GM12878 (cell line): ENCODE data around the gene SLC25A46. TPM values are rescaled to one million over a fixed set of nuclear protein-coding genes. Genes with fewer than 3 reads are reported as not detected.
A peak's percentile ranks its signal among the peaks of the same experiment; 100 is the strongest.
"Not testable (repeated sequence)": the region's sequence is repeated elsewhere in the genome, so short reads cannot be mapped to it uniquely, and the experiment has no call there.

Experiments used
- ATAC-seq: fragments of 200-7000 bp; cut with Tn5 transposase; 3 replicates; pipeline ENCODE4 v1.9.1; 2020; ENCODE audit warnings: mild to moderate bottlenecking, moderate library complexity
- BruUV-seq: library from RNA; stranded (reverse); fragments of 400-500 nt; replicated peaks from 2 replicates; lab custom pipeline; 2021; lab: Mats Ljungman, UMichigan
- CTCF ChIA-PET: fragments of 300-600 bp; sonication (Branson Sonifier 250); formaldehyde crosslinking; extraction: SDS; loops from one replicate; lab custom pipeline; 2021; ENCODE audit warnings: inconsistent platforms; lab: Yijun Ruan, JAX
- POLR2A ChIA-PET: fragments of 350-600 bp; formaldehyde crosslinking; extraction: SDS; loops from one replicate; lab custom pipeline; 2021; ENCODE audit warnings: inconsistent platforms; lab: Charles Lee
- RAD21 ChIA-PET: fragments of 300-600 bp; sonication (Branson Sonifier 250); formaldehyde crosslinking; loops from one replicate; lab custom pipeline; 2023; ENCODE audit warnings: antibody characterized with exemption; ENCODE audit not compliant: unreplicated experiment; lab: Charles Lee
- SMC1A ChIA-PET: fragments of 300-600 bp; sonication (Branson Sonifier 250); formaldehyde crosslinking; loops from one replicate; lab custom pipeline; 2023; ENCODE audit not compliant: unreplicated experiment, uncharacterized antibody; lab: Charles Lee
- DNase-seq: peaks from one replicate; pipeline ENCODE4 v3.0.0-alpha.2; 2011; ENCODE audit warnings: low read depth, low spot score
- FAIRE-seq: peaks from 3 replicates; lab custom pipeline; 2011; peaks lifted over from hg19 to GRCh38; lab: Jason Lieb, UNC
- H2AFZ ChIP-seq: 2 replicates; pipeline ENCODE4 v1.6.0; 2011; ENCODE audit warnings: low read depth, low read length, control low read depth; ENCODE audit not compliant: control insufficient read depth
- H3K27ac ChIP-seq: 2 replicates; pipeline ENCODE4 v1.5.1; 2011; ENCODE audit warnings: control low read depth; ENCODE audit not compliant: control insufficient read depth, insufficient read depth
- H3K27me3 ChIP-seq, 2 experiments: replicated peaks in 1 of 2; 2 replicates each; pipeline versions ENCODE4 v1.6.0 to v1.6.1; 2011; ENCODE audit warnings: low read length in 1 of 2; ENCODE audit not compliant: control insufficient read depth in 2 of 2, insufficient read depth in 2 of 2
- H3K36me3 ChIP-seq, 2 experiments: 2 replicates each; pipeline ENCODE4 v1.5.1; 2011; ENCODE audit warnings: low read length in 1 of 2; ENCODE audit not compliant: control insufficient read depth in 2 of 2, insufficient read depth in 2 of 2
- H3K4me1 ChIP-seq: 2 replicates; pipeline ENCODE4 v1.6.1; 2011; ENCODE audit warnings: mild to moderate bottlenecking, low read length, moderate library complexity, mixed read lengths; ENCODE audit not compliant: control insufficient read depth, insufficient read depth
- H3K4me2 ChIP-seq: 2 replicates; pipeline ENCODE4 v1.6.0; 2011; ENCODE audit warnings: control low read depth; ENCODE audit not compliant: control insufficient read depth, insufficient read depth
- H3K4me3 ChIP-seq: fragments of 200-600 bp; sonication (generic); 2 replicates; pipeline ENCODE4 v1.5.1; 2016
- H3K79me2 ChIP-seq: 2 replicates; pipeline ENCODE4 v1.6.0; 2011; ENCODE audit warnings: low read length; ENCODE audit not compliant: control insufficient read depth, insufficient read depth
- H3K9ac ChIP-seq: 2 replicates; pipeline ENCODE4 v1.8.0; 2011; ENCODE audit warnings: low read length, control low read depth, mixed read lengths; ENCODE audit not compliant: control insufficient read depth, insufficient read depth
- H3K9me3 ChIP-seq: replicated peaks from 3 replicates; pipeline ENCODE4 v1.5.1; 2011; ENCODE audit warnings: mild to moderate bottlenecking, low read length; ENCODE audit not compliant: control insufficient read depth, insufficient read depth
- H4K20me1 ChIP-seq: 2 replicates; pipeline ENCODE4 v1.6.0; 2011; ENCODE audit not compliant: control insufficient read depth, insufficient read depth
- CTCF ChIP-seq, 3 experiments: IDR thresholded peaks in 2 of 3; conservative IDR thresholded peaks in 1 of 3; 2 replicates each; pipeline ENCODE4 v1.5.1; 2011; ENCODE audit warnings: low read depth in 3 of 3, low read length in 3 of 3, mild to moderate bottlenecking in 3 of 3, control low read depth in 2 of 3, moderate library complexity in 2 of 3, inconsistent platforms in 1 of 3, mixed read lengths in 1 of 3; ENCODE audit not compliant: control insufficient read depth in 2 of 3, insufficient read depth in 1 of 3; ENCODE audit errors: extremely low read depth in 1 of 3
- EGR1 ChIP-seq, 2 experiments: IDR thresholded peaks; 1 replicate in 1 of 2; 2 replicates in 1 of 2; pipeline ENCODE4 v1.6.1; 2011 to 2012; ENCODE audit warnings: low read depth in 2 of 2, low read length in 2 of 2, borderline replicate concordance in 1 of 2, mild to moderate bottlenecking in 1 of 2, moderate library complexity in 1 of 2
- RAD21 ChIP-seq: IDR thresholded peaks from 2 replicates; pipeline ENCODE4 v1.6.1; 2011; ENCODE audit warnings: mild to moderate bottlenecking, low read depth, low read length, moderate library complexity; ENCODE audit not compliant: insufficient read depth
- SMC3 ChIP-seq: IDR thresholded peaks from 2 replicates; pipeline ENCODE4 v1.6.1; 2011; ENCODE audit warnings: low read length, improper control_type of control experiment, borderline replicate concordance
- WGBS: methylation state at CpG from one replicate; pipeline ENCODE4 v1.1.6; 2016; ENCODE audit warnings: low lambda C conversion rate; ENCODE audit not compliant: insufficient replicate concordance, insufficient coverage; ENCODE audit errors: missing lambda C conversion rate; 5-methylcytosine and 5-hydroxymethylcytosine counted together
- in situ Hi-C: fragments of 300-500 bp; cut with MboI; formaldehyde crosslinking; loops from 9 replicates; pipeline ENCODE4 v1.14.3; 2018; ENCODE audit warnings: mixed read lengths
- intact Hi-C: fragments of 100-400 bp; cut with micrococcal nuclease; formaldehyde crosslinking; loops from one replicate; pipeline ENCODE4 v1.14.2; 2022; ENCODE audit not compliant: unreplicated experiment
- polyA plus RNA-seq, 11 experiments: library from polyadenylated mRNA; depleted of rRNA in 4 of 11; unstranded in 6 of 11; stranded (reverse) in 5 of 11; fragments of >200 nt; fragmentation: Nextera tagmentation in 4 of 11; fragmentation: Illumina TruSeq in 1 of 11; extraction: Ambion mirVana in 4 of 11; extraction: Trizol in 1 of 11; gene quantifications; 1 replicate in 1 of 11; 2 replicates in 10 of 11; pipeline versions ENCODE4 v1.2.1 to v1.2.3, GENCODE V29; 2011 to 2016; ENCODE audit warnings: inconsistent platforms in 2 of 11, missing spikeins in 2 of 11, low read depth in 1 of 11
- total RNA-seq, 4 experiments: library from RNA; depleted of rRNA in 3 of 4; stranded (reverse); fragments of >200 nt in 3 of 4; fragmentation: Illumina TruSeq in 1 of 4; extraction: Trizol in 1 of 4; gene quantifications; 2 replicates each; pipeline versions ENCODE4 v1.2.1 to v1.2.3, GENCODE V29; 2013 to 2021

Gene SLC25A46
- total and polyA plus RNA-seq, 10 of the 15 experiments (the other 5 are each of a cell fraction or from before 2014, with no cell fraction given): 18.0 to 89.6 (median 68.2) TPM

- DNase-seq (no peak), FAIRE-seq (peak; percentile 35), ATAC-seq (peak; percentile 67)
- Histone ChIP-seq H3K27ac (no peak overlapping the region), H4K20me1 (no peaks in the 10 kb centered on the region), H3K4me3 (peak overlapping the region; percentile 60), H3K4me2 (peak overlapping the region; percentile 69), H2AFZ (peak overlapping the region; percentile 92), H3K27me3 (no peaks in the 10 kb centered on the region), H3K9me3 (no peaks in the 10 kb centered on the region), H3K4me1 (no peaks in the 10 kb centered on the region), H3K9ac (no peak overlapping the region), H3K79me2 (no peaks in the 10 kb centered on the region), H3K36me3 (no peaks in the 10 kb centered on the region)
- intact Hi-C loops: no loop called here
- RAD21 ChIA-PET: no interaction called here
- in situ Hi-C loops: loop anchor here (25.0 kb wide), 2 partner anchors 510 to 785 kb away; partner anchors contain the start of gene STARD4
- POLR2A ChIA-PET: interaction anchor here (0.5 kb wide), 1 partner anchor 181 kb away, joined by 3 read pairs; no protein-coding TSS in a partner anchor
- SMC1A ChIA-PET: interaction anchor here (1.0 to 1.2 kb wide), 4 partner anchors 9 to 29 kb away, joined by 3 to 6 read pairs (median 4); partner anchors contain the start of gene SLC25A46
- 0% methylated on average over 5 of the region's 5 CpGs for WGBS
- CTCF ChIA-PET: interaction anchor here (0.6 to 1.5 kb wide), 4 partner anchors 9 to 1828 kb away, joined by 3 to 8 read pairs (median 3); no protein-coding TSS in a partner anchor
- TF ChIP-seq RAD21 (peak; percentile 41), CTCF (IDR thresholded peaks at IDR 0.05 in 2 of 3, conservative IDR thresholded peaks at IDR 0.05 in 1 of 3; ENCODE audit: control insufficient read depth in 2 of 3, extremely low read depth in 1 of 3, insufficient read depth in 1 of 3, low read depth in 3 of 3, low read length in 3 of 3) (peak; percentile 8 to 36 (median 16); a peak in 2 of 6 replicates), SMC3 (peak; percentile 19; the same call in 1 of the 2 replicates), EGR1 (IDR thresholded peaks at IDR 0.05; ENCODE audit: borderline replicate concordance in 1 of 2, low read depth in 2 of 2, low read length in 2 of 2) (no peak)
- no TSS peak for BruUV-seq
These were observed 11.8 kb upstream of the SLC25A46 start for GRCh38 chr5:110727025-110727314.

- H3K36me3 ChIP-seq, POLR2A ChIA-PET, SMC1A ChIA-PET, intact Hi-C loops, H3K27ac ChIP-seq, DNase-seq, H4K20me1 ChIP-seq, ATAC-seq, H3K27me3 ChIP-seq, H3K9me3 ChIP-seq, H2AFZ ChIP-seq, H3K4me3 ChIP-seq, H3K4me2 ChIP-seq, H3K9ac ChIP-seq, BruUV-seq, FAIRE-seq, CTCF ChIA-PET, H3K79me2 ChIP-seq, RAD21 ChIA-PET, H3K4me1 ChIP-seq: not testable (repeated sequence)
- 100% methylated on average over 2 of the region's 2 CpGs for WGBS
- in situ Hi-C loops: loop anchor here (25.0 kb wide), 2 partner anchors 506 to 781 kb away; partner anchors contain the start of gene STARD4
These were observed 7.3 kb upstream of the SLC25A46 start for GRCh38 chr5:110731499-110731898.
